Fibroblast of lung (primary cell): ENCODE results near the gene MAPT. TPM values are rescaled to one million over a fixed set of nuclear protein-coding genes. Genes with fewer than 3 reads are reported as not detected.

Experiments used
- DNase-seq, 2 donors: peaks; one replicate each; pipeline versions ENCODE4 v3.0.0 to v3.0.0-alpha.2; 2010; ENCODE audit warnings: low read depth in 2 of 2
- H2AFZ ChIP-seq: 2 replicates; pipeline ENCODE4 v1.5.1; 2012; ENCODE audit warnings: low read length, control low read depth, inconsistent platforms
- H3K27ac ChIP-seq: 2 replicates; pipeline ENCODE4 v1.5.1; 2011; ENCODE audit warnings: low read length, control low read depth; ENCODE audit not compliant: insufficient read depth
- H3K27me3 ChIP-seq: 2 replicates; pipeline ENCODE4 v1.5.1; 2011; ENCODE audit warnings: mild to moderate bottlenecking, low read length; ENCODE audit not compliant: control insufficient read depth, insufficient read depth
- H3K36me3 ChIP-seq: 2 replicates; pipeline ENCODE4 v1.5.1; 2011; ENCODE audit warnings: low read length; ENCODE audit not compliant: control insufficient read depth, insufficient read depth
- H3K4me1 ChIP-seq: 2 replicates; pipeline ENCODE4 v1.5.1; 2011; ENCODE audit warnings: low read length; ENCODE audit not compliant: control insufficient read depth, insufficient read depth; ENCODE audit errors: extremely low read depth
- H3K4me2 ChIP-seq: 2 replicates; pipeline ENCODE4 v1.5.1; 2011; ENCODE audit warnings: low read length, control low read depth; ENCODE audit not compliant: insufficient read depth; ENCODE audit errors: extremely low read depth
- H3K4me3 ChIP-seq, 4 experiments: fragments of 200-600 bp in 1 of 4; sonication (generic) in 1 of 4; replicated peaks in 1 of 4; 2 replicates each; pipeline ENCODE4 v1.5.1; 2011 to 2016; ENCODE audit warnings: low read length in 4 of 4, low read depth in 3 of 4, mild to moderate bottlenecking in 3 of 4, control low read depth in 2 of 4, inconsistent platforms in 1 of 4, mixed read lengths in 1 of 4; ENCODE audit not compliant: insufficient read depth in 1 of 4; ENCODE audit errors: control extremely low read depth in 1 of 4
- H3K79me2 ChIP-seq: 2 replicates; pipeline ENCODE4 v1.5.1; 2012; ENCODE audit warnings: mild to moderate bottlenecking, low read length, inconsistent platforms; ENCODE audit not compliant: control insufficient read depth, insufficient read depth
- H3K9ac ChIP-seq: 2 replicates; pipeline ENCODE4 v1.5.1; 2011; ENCODE audit warnings: mild to moderate bottlenecking, low read length, control low read depth; ENCODE audit not compliant: insufficient read depth
- H3K9me3 ChIP-seq: 2 replicates; pipeline ENCODE4 v1.5.1; 2012; ENCODE audit warnings: low read depth, low read length; ENCODE audit not compliant: control insufficient read depth, insufficient read depth
- H4K20me1 ChIP-seq: 2 replicates; pipeline ENCODE4 v1.5.1; 2011; ENCODE audit warnings: low read length; ENCODE audit not compliant: control insufficient read depth, insufficient read depth; ENCODE audit errors: extremely low read depth
- EZH2 ChIP-seq: IDR thresholded peaks from 2 replicates; pipeline ENCODE4 v1.5.1; 2012; ENCODE audit warnings: low read length, control low read depth, mild to moderate bottlenecking; ENCODE audit errors: missing control alignments
- polyA plus RNA-seq, 2 donors: library from polyadenylated mRNA; depleted of rRNA in 1 of 2; stranded (reverse) in 1 of 2; unstranded in 1 of 2; fragments of >200 nt; gene quantifications; 2 replicates each; pipeline ENCODE4 v1.2.1, GENCODE V29; 2011 to 2012; ENCODE audit warnings: missing spikeins in 1 of 2
- total RNA-seq: library from RNA; depleted of rRNA; stranded (reverse); fragments of >200 nt; gene quantifications from 2 replicates; pipeline ENCODE4 v1.2.1, GENCODE V29; 2014
- TF ChIP-seq, protein P1 (sequence below), 2 donors: IDR thresholded peaks in 1 of 2; conservative IDR thresholded peaks in 1 of 2; 1 replicate in 1 of 2; 2 replicates in 1 of 2; pipeline ENCODE4 v1.5.1; 2011 to 2012; ENCODE audit warnings: low read length in 2 of 2, control low read depth in 1 of 2, inconsistent platforms in 1 of 2, low read depth in 1 of 2, mild to moderate bottlenecking in 1 of 2

Gene MAPT
- total and polyA plus RNA-seq, 2 donors (not counting 1 experiment from before 2014, with no cell fraction given): 0.09 to 0.50 TPM

- H3K27ac ChIP-seq: no peak overlapping the region
- H3K79me2 ChIP-seq: no peaks in the 10 kb centered on the region
- DNase-seq: peak; percentile 31 to 54
- H3K4me1 ChIP-seq: no peaks in the 10 kb centered on the region
- peaks cover 3% of the 10 kb centered on the region for H3K27me3 ChIP-seq
- no peaks in the 10 kb centered on the region for H3K36me3 ChIP-seq
- no peak overlapping the region for H3K9ac ChIP-seq
- H4K20me1 ChIP-seq: no peaks in the 10 kb centered on the region
- H3K4me3 ChIP-seq: no peak overlapping the region
- no peak overlapping the region for H3K4me2 ChIP-seq
- no peak overlapping the region for H2AFZ ChIP-seq
- TF ChIP-seq, protein P1, sequence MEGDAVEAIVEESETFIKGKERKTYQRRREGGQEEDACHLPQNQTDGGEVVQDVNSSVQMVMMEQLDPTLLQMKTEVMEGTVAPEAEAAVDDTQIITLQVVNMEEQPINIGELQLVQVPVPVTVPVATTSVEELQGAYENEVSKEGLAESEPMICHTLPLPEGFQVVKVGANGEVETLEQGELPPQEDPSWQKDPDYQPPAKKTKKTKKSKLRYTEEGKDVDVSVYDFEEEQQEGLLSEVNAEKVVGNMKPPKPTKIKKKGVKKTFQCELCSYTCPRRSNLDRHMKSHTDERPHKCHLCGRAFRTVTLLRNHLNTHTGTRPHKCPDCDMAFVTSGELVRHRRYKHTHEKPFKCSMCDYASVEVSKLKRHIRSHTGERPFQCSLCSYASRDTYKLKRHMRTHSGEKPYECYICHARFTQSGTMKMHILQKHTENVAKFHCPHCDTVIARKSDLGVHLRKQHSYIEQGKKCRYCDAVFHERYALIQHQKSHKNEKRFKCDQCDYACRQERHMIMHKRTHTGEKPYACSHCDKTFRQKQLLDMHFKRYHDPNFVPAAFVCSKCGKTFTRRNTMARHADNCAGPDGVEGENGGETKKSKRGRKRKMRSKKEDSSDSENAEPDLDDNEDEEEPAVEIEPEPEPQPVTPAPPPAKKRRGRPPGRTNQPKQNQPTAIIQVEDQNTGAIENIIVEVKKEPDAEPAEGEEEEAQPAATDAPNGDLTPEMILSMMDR (conservative IDR thresholded peaks at IDR 0.05 in 1 of 2, IDR thresholded peaks at IDR 0.05 in 1 of 2; ENCODE audit: low read depth in 1 of 2, low read length in 2 of 2): no peak
- TF ChIP-seq EZH2: no peak
- H3K9me3 ChIP-seq: no peaks in the 10 kb centered on the region
These were observed 103.3 kb downstream of the MAPT start for GRCh38 chr17:45997624-45998023.

- H3K27ac ChIP-seq: no peak within 1 kb of the TSS
- H3K4me3 ChIP-seq: no peak within 1 kb of the TSS
- H3K79me2 ChIP-seq: no peaks in the 10 kb centered on the region
- no peaks in the 10 kb centered on the region for H4K20me1 ChIP-seq
- no peak for DNase-seq
- no peaks in the 10 kb centered on the region for H3K36me3 ChIP-seq
- H3K9ac ChIP-seq: no peak within 1 kb of the TSS
- no peaks in the 10 kb centered on the region for H3K9me3 ChIP-seq
- TF ChIP-seq, protein P1 (conservative IDR thresholded peaks at IDR 0.05 in 1 of 2, IDR thresholded peaks at IDR 0.05 in 1 of 2; ENCODE audit: low read depth in 1 of 2, low read length in 2 of 2): no peak
- no peak for TF ChIP-seq EZH2
- peaks cover 3% of the 10 kb centered on the region for H3K27me3 ChIP-seq
- no peak within 1 kb of the TSS for H3K4me2 ChIP-seq
- no peak within 1 kb of the TSS for H2AFZ ChIP-seq
- no peaks in the 10 kb centered on the region for H3K4me1 ChIP-seq
These were observed 104.9 kb downstream of the MAPT start, which contains the start of gene STH for GRCh38 chr17:45998987-45999899. Gene STH, plus strand, starts transcription at chr17:45999250. Its CDS starts 30 bp downstream, at chr17:45999280.

DNA sequence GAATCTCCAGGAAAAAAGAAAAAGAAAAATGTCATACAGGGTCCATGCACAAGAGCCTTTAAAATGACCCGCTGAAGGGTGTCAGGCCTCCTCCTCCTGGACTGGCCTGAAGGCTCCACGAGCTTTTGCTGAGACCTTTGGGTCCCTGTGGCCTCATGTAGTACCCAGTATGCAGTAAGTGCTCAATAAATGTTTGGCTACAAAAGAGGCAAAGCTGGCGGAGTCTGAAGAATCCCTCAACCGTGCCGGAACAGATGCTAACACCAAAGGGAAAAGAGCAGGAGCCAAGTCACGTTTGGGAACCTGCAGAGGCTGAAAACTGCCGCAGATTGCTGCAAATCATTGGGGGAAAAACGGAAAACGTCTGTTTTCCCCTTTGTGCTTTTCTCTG lies 105.5 kb downstream of the MAPT start:
- no peak for TF ChIP-seq EZH2
- TF ChIP-seq, protein P1 (conservative IDR thresholded peaks at IDR 0.05 in 1 of 2, IDR thresholded peaks at IDR 0.05 in 1 of 2; ENCODE audit: low read depth in 1 of 2, low read length in 2 of 2): no peak
- DNase-seq: no peak
- Histone ChIP-seq H2AFZ (no peak overlapping the region), H3K4me2 (no peak overlapping the region), H3K79me2 (no peaks in the 10 kb centered on the region), H3K4me1 (no peaks in the 10 kb centered on the region), H4K20me1 (no peaks in the 10 kb centered on the region), H3K27ac (no peak overlapping the region), H3K9ac (no peak overlapping the region), H3K4me3 (no peak overlapping the region), H3K27me3 (peaks cover 3% of the 10 kb centered on the region), H3K9me3 (no peaks in the 10 kb centered on the region), H3K36me3 (no peaks in the 10 kb centered on the region)
